HepG2 (cell line): Measurements from ENCODE around the gene POLR2H. TPM values are rescaled to one million over a fixed set of nuclear protein-coding genes. Genes with fewer than 3 reads are reported as not detected.

Experiments
- ARNT2 ChIP-seq: sonication (generic); formaldehyde crosslinking; IDR thresholded peaks from 2 replicates; pipeline ENCODE4 v1.8.0; 2022; ENCODE audit warnings: mild to moderate bottlenecking, low read depth, missing genetic modification reagents, moderate library complexity
- ATF1 ChIP-seq: IDR thresholded peaks from 2 replicates; pipeline ENCODE4 v1.6.1; 2016; ENCODE audit warnings: mild to moderate bottlenecking, control low read depth
- GATAD1 ChIP-seq: IDR thresholded peaks from 2 replicates; pipeline ENCODE4 v1.6.1; 2016; ENCODE audit warnings: missing genetic modification reagents, missing compliant biosample characterization
- HDAC1 ChIP-seq: sonication (generic); formaldehyde crosslinking; IDR thresholded peaks from 2 replicates; pipeline ENCODE4 v1.5.1; 2020; ENCODE audit warnings: mild to moderate bottlenecking, missing genetic modification reagents
- HIVEP1 ChIP-seq: sonication (generic); formaldehyde crosslinking; IDR thresholded peaks from 2 replicates; pipeline ENCODE4 v1.4.0; 2020; ENCODE audit warnings: mild to moderate bottlenecking, missing genetic modification reagents
- IKZF1 ChIP-seq: fragments of 450-650 bp; IDR thresholded peaks from 2 replicates; pipeline ENCODE4 v1.7.1; 2016
- MAZ ChIP-seq, 2 experiments: sonication (generic) in 1 of 2; formaldehyde crosslinking in 1 of 2; IDR thresholded peaks; 2 replicates each; pipeline versions ENCODE4 v1.5.0 to v1.6.1; 2012 to 2020; ENCODE audit warnings: low read depth in 2 of 2, mild to moderate bottlenecking in 2 of 2, borderline replicate concordance in 1 of 2, improper control_type of control experiment in 1 of 2, low read length in 1 of 2, missing genetic modification reagents in 1 of 2, moderate library complexity in 1 of 2
- MXD4 ChIP-seq: IDR thresholded peaks from 2 replicates; pipeline ENCODE4 v1.6.1; 2016; ENCODE audit warnings: mild to moderate bottlenecking, missing biosample characterization, missing genetic modification reagents
- PHF20 ChIP-seq: sonication (generic); formaldehyde crosslinking; IDR thresholded peaks from 2 replicates; pipeline ENCODE4 v1.5.0; 2020; ENCODE audit warnings: mild to moderate bottlenecking, missing genetic modification reagents
- RBFOX2 ChIP-seq: fragments of 200-400 bp; formaldehyde crosslinking; IDR thresholded peaks from 2 replicates; pipeline ENCODE4 v1.6.1; 2017; ENCODE audit warnings: low read depth, mild to moderate bottlenecking, low read length
- SAP130 ChIP-seq: IDR thresholded peaks from 2 replicates; pipeline ENCODE4 v1.6.1; 2016; ENCODE audit warnings: low read depth
- TRIM24 ChIP-seq: sonication (generic); formaldehyde crosslinking; IDR thresholded peaks from 2 replicates; pipeline ENCODE4 v1.8.0; 2022; ENCODE audit warnings: mild to moderate bottlenecking, missing genetic modification reagents
- ZBTB21 ChIP-seq: sonication (generic); formaldehyde crosslinking; IDR thresholded peaks from 2 replicates; pipeline ENCODE4 v1.4.0; 2020; ENCODE audit warnings: missing genetic modification reagents
- ZBTB7B ChIP-seq: sonication (generic); formaldehyde crosslinking; IDR thresholded peaks from 2 replicates; pipeline ENCODE4 v1.4.0; 2020; ENCODE audit warnings: missing genetic modification reagents
- ZNF281 ChIP-seq: sonication (generic); formaldehyde crosslinking; IDR thresholded peaks from 2 replicates; pipeline ENCODE4 v1.4.0; 2020; ENCODE audit warnings: missing genetic modification reagents, borderline replicate concordance
- ZNF383 ChIP-seq: sonication (generic); formaldehyde crosslinking; IDR thresholded peaks from 2 replicates; pipeline ENCODE4 v1.4.0; 2020; ENCODE audit warnings: missing genetic modification reagents, mild to moderate bottlenecking, borderline replicate concordance
- ZNF468 ChIP-seq: sonication (generic); formaldehyde crosslinking; IDR thresholded peaks from 2 replicates; pipeline ENCODE4 v1.8.0; 2022; ENCODE audit warnings: mild to moderate bottlenecking, moderate library complexity, missing genetic modification reagents
- ZNF567 ChIP-seq: sonication (generic); formaldehyde crosslinking; IDR thresholded peaks from 2 replicates; pipeline ENCODE4 v1.8.1; 2023; ENCODE audit warnings: mild to moderate bottlenecking, missing genetic modification reagents, borderline replicate concordance
- ZNF788 ChIP-seq: sonication (generic); formaldehyde crosslinking; IDR thresholded peaks from 2 replicates; pipeline ENCODE4 v1.5.0; 2020; ENCODE audit warnings: mild to moderate bottlenecking, missing genetic modification reagents, borderline replicate concordance
- ZSCAN25 ChIP-seq: sonication (generic); formaldehyde crosslinking; IDR thresholded peaks from 2 replicates; pipeline ENCODE4 v1.8.0; 2022; ENCODE audit warnings: mild to moderate bottlenecking, missing genetic modification reagents
- ZSCAN29 ChIP-seq: sonication (generic); formaldehyde crosslinking; conservative IDR thresholded peaks from 2 replicates; pipeline ENCODE4 v1.4.0; 2020; ENCODE audit warnings: mild to moderate bottlenecking, missing genetic modification reagents
- polyA plus RNA-seq, 8 experiments: library from polyadenylated mRNA; depleted of rRNA in 3 of 8; stranded (reverse) in 7 of 8; unstranded in 1 of 8; fragments of >200 nt; fragmentation: Illumina TruSeq in 4 of 8; extraction: Trizol in 4 of 8; gene quantifications; 2 replicates each; pipeline versions ENCODE4 v1.2.1 to v1.2.3, GENCODE V29; 2011 to 2016; ENCODE audit warnings: low read depth in 4 of 8, missing spikeins in 1 of 8, mixed read lengths in 1 of 8; ENCODE audit not compliant: insufficient read depth in 1 of 8
- total RNA-seq, 5 experiments: library from RNA; depleted of rRNA; stranded (reverse); fragments of >200 nt; fragmentation: Illumina TruSeq; extraction: Trizol; gene quantifications; 2 replicates each; pipeline ENCODE4 v1.2.3, GENCODE V29; 2016; ENCODE audit warnings: low read depth in 1 of 5
- TF ChIP-seq, protein P1 (sequence below): conservative IDR thresholded peaks from 2 replicates; pipeline ENCODE4 v1.6.1; 2018; ENCODE audit warnings: missing genetic modification reagents
- TF ChIP-seq, protein P2 (sequence below): sonication (generic); formaldehyde crosslinking; IDR thresholded peaks from 2 replicates; pipeline ENCODE4 v1.4.0; 2020; ENCODE audit warnings: missing genetic modification reagents

POLR2H gene
- total and polyA plus RNA-seq, 2 of the 13 experiments (the other 11 are each of a cell fraction or from before 2014, with no cell fraction given) = 118 to 194 TPM

GRCh38 chr3:184335661-184336546, 25.6 kb upstream of the POLR2H start (continued):
- peak; percentile 96 for TF ChIP-seq ZBTB21 (CRISPR knock-in tag)
- no peak for TF ChIP-seq ZBTB7B (CRISPR knock-in tag)
- peak; percentile 89 for TF ChIP-seq RBFOX2
- peak; percentile 41; the same call in 1 of the 2 replicates for TF ChIP-seq PHF20 (CRISPR knock-in tag)
- TF ChIP-seq, protein P1, sequence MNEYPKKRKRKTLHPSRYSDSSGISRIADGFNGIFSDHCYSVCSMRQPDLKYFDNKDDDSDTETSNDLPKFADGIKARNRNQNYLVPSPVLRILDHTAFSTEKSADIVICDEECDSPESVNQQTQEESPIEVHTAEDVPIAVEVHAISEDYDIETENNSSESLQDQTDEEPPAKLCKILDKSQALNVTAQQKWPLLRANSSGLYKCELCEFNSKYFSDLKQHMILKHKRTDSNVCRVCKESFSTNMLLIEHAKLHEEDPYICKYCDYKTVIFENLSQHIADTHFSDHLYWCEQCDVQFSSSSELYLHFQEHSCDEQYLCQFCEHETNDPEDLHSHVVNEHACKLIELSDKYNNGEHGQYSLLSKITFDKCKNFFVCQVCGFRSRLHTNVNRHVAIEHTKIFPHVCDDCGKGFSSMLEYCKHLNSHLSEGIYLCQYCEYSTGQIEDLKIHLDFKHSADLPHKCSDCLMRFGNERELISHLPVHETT (CRISPR knock-in tag) = peak; percentile 68; the same call in 1 of the 2 replicates
- peak; percentile 77 for TF ChIP-seq ARNT2
- TF ChIP-seq SAP130 (CRISPR knock-in tag) = peak; percentile 74
- TF ChIP-seq IKZF1 = no peak
- peak; percentile 92 for TF ChIP-seq ATF1
- no peak for TF ChIP-seq TRIM24
- TF ChIP-seq ZNF383 (CRISPR knock-in tag) = no peak
- peak; percentile 22; the same call in 1 of the 2 replicates for TF ChIP-seq GATAD1
- TF ChIP-seq ZSCAN25 (CRISPR knock-in tag) = peak; percentile 86
- peak; percentile 85 for TF ChIP-seq HDAC1 (CRISPR knock-in tag)
- peak; percentile 58; the same call in 1 of the 2 replicates for TF ChIP-seq ZNF567 (CRISPR knock-in tag)
- peak; percentile 83 for TF ChIP-seq ZNF788
- TF ChIP-seq, protein P2, sequence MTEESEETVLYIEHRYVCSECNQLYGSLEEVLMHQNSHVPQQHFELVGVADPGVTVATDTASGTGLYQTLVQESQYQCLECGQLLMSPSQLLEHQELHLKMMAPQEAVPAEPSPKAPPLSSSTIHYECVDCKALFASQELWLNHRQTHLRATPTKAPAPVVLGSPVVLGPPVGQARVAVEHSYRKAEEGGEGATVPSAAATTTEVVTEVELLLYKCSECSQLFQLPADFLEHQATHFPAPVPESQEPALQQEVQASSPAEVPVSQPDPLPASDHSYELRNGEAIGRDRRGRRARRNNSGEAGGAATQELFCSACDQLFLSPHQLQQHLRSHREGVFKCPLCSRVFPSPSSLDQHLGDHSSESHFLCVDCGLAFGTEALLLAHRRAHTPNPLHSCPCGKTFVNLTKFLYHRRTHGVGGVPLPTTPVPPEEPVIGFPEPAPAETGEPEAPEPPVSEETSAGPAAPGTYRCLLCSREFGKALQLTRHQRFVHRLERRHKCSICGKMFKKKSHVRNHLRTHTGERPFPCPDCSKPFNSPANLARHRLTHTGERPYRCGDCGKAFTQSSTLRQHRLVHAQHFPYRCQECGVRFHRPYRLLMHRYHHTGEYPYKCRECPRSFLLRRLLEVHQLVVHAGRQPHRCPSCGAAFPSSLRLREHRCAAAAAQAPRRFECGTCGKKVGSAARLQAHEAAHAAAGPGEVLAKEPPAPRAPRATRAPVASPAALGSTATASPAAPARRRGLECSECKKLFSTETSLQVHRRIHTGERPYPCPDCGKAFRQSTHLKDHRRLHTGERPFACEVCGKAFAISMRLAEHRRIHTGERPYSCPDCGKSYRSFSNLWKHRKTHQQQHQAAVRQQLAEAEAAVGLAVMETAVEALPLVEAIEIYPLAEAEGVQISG (CRISPR knock-in tag) = 0 out of 2 replicates have a peak, but pooled peaks have one; percentile 60
- 0 out of 2 replicates have a peak, but pooled peaks have one; percentile 43 for TF ChIP-seq MXD4 (CRISPR knock-in tag)
- TF ChIP-seq ZSCAN29 (CRISPR knock-in tag) = 0 out of 2 replicates have a peak, but pooled peaks have one; percentile 41
- TF ChIP-seq MAZ (IDR thresholded peaks at IDR 0.05; ENCODE audit: borderline replicate concordance, low read depth, low read length) = 0 out of 2 replicates have a peak, but pooled peaks have one; percentile 4
- TF ChIP-seq MAZ (CRISPR knock-in tag; IDR thresholded peaks at IDR 0.05; ENCODE audit: low read depth) = peak; percentile 92
- no peak for TF ChIP-seq ZNF281 (CRISPR knock-in tag)
- TF ChIP-seq ZNF468 (CRISPR knock-in tag) = 0 out of 2 replicates have a peak, but pooled peaks have one; percentile 53
- 0 out of 2 replicates have a peak, but pooled peaks have one; percentile 55 for TF ChIP-seq HIVEP1 (CRISPR knock-in tag)
